ENCODE results near the gene TMEM82. TPM values are rescaled to one million over a fixed set of nuclear protein-coding genes. Genes with fewer than 3 reads are reported as not detected.

TMEM82 gene
- total RNA-seq, 1 donor from 2014 or later: not detected

GRCh38 chr1:15734901-15735300 lies 7.4 kb upstream of the TMEM82 start:
- DNase-seq (ENCODE audit: low spot score): no peak

- no peak for DNase-seq (ENCODE audit: low spot score)
These were observed 6.8 kb upstream of the TMEM82 start for GRCh38 chr1:15735304-15736037.

- no peak for DNase-seq (ENCODE audit: low spot score)
These were observed 6.0 kb upstream of the TMEM82 start, which contains the start of gene SLC25A34 for GRCh38 chr1:15736038-15736891. SLC25A34 (plus strand) TSS chr1:15736258; CDS start chr1:15736486, 228 bp downstream.

GRCh38 chr1:15736892-15737261 lies 5.4 kb upstream of the TMEM82 start:
- no peak for DNase-seq (ENCODE audit: low spot score)

- no peak for DNase-seq (ENCODE audit: low spot score)
These were observed 4.7 kb upstream of the TMEM82 start for GRCh38 chr1:15737324-15738319.

- no peak for DNase-seq (ENCODE audit: low spot score)
These were observed 3.7 kb upstream of the TMEM82 start for GRCh38 chr1:15738416-15739113.

GRCh38 chr1:15739259-15739658 lies 3.0 kb upstream of the TMEM82 start:
- DNase-seq (ENCODE audit: low spot score): no peak

GRCh38 chr1:15739745-15740144 lies 2.6 kb upstream of the TMEM82 start:
- no peak for DNase-seq (ENCODE audit: low spot score)

- DNase-seq (ENCODE audit: low spot score): peak; percentile 93
These were observed 1.1 kb upstream of the TMEM82 start for GRCh38 chr1:15740924-15741850.

- no peak for DNase-seq (ENCODE audit: low spot score)
These were observed 1.9 kb downstream of the TMEM82 start for GRCh38 chr1:15744122-15744679.

- no peak for DNase-seq (ENCODE audit: low spot score)
These were observed 5.1 kb downstream of the TMEM82 start for GRCh38 chr1:15747378-15747777.

- DNase-seq (ENCODE audit: low spot score): no peak
These were observed 6.0 kb downstream of the TMEM82 start for GRCh38 chr1:15748264-15748663.

GRCh38 chr1:15748690-15749398 lies 6.5 kb downstream of the TMEM82 start:
- DNase-seq (ENCODE audit: low spot score): no peak

GRCh38 chr1:15749399-15750291 lies 7.3 kb downstream of the TMEM82 start:
- no peak for DNase-seq (ENCODE audit: low spot score)

- DNase-seq (ENCODE audit: low spot score): no peak
These were observed 8.6 kb downstream of the TMEM82 start for GRCh38 chr1:15750924-15751323.

GRCh38 chr1:15751717-15752116 lies 9.4 kb downstream of the TMEM82 start:
- DNase-seq (ENCODE audit: low spot score): no peak

GRCh38 chr1:15753776-15754175 lies 11.5 kb downstream of the TMEM82 start:
- DNase-seq (ENCODE audit: low spot score): no peak

All from mesenteric fat pad (tissue), 1 donor.